ENCODE data around the gene SEPTIN12.
"Not testable (repeated sequence)": the region's sequence is repeated elsewhere in the genome, so short reads cannot be mapped to it uniquely, and the experiment has no call there.

Gene SEPTIN12

DNA sequence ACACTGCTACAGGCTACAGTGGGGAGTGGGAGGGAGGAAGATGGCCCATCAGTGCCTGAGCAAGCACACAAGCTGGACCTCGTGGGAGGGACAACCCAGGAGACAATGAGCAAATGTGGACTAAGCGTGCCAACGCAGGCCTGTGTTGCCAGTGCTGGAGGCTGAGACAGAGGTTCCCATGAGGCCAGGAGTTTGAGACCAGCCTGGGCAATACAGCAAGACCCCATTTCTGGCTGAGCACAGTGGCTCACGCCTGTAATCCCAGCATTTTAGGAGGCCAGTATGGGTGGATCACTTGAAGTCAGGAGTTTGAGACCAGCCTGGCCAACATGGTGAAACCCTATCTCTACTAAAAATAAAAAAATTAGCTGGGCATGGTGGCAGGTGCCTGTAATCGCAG lies 49.8 kb downstream of the SEPTIN12 start:
- DNase-seq; in situ Hi-C loops (cut with MboI; ENCODE audit: low pct_unique_long_range_greater_than_20kb, low sequenced_read_pairs): not testable (repeated sequence)

DNA sequence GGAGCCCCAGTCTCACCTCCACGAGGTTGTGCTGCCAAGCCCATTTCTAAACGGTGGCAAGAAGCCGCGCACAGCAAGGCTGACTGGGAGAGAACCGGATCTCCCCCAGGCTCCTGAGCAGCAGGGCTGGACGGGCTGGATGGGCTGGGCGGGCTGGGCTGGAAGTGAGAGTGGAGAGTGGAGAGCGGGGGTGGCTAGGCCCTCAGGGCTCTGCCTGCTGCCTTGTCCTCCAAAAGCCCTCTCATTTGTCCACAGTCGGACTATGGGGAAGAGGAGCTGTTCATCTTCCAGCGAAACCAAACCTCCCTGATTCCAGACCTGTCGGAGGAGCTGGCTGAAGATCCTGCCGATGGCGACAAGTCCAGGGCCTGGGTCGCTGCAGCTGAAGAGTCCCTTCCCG lies 50.6 kb downstream of the SEPTIN12 start:
- DNase-seq, result no peak
- in situ Hi-C loops (cut with MboI; ENCODE audit: low pct_unique_long_range_greater_than_20kb, low sequenced_read_pairs), result no loop called here

DNA sequence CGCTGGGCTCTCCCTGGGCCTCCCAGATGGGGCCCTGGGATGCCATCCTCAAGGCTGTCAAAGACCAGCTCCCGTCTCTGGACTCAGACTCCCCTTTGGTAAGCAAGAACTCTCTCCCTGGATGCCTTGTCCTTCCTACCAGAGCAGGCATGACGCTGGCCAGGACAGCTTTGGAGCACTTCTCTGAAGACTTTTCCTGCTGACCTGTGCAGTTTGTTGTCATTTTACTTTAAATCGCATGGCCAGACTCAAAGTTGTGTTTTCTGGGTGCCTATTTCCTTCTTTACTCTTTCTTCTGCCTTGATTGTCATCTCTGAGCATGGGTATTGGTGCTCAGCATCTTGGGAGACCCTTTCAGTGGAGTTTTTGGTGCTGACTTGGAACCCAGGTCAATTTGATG lies 51.6 kb downstream of the SEPTIN12 start:
- in situ Hi-C loops (cut with MboI; ENCODE audit: low pct_unique_long_range_greater_than_20kb, low sequenced_read_pairs), result no loop called here
- no peak for DNase-seq

DNA sequence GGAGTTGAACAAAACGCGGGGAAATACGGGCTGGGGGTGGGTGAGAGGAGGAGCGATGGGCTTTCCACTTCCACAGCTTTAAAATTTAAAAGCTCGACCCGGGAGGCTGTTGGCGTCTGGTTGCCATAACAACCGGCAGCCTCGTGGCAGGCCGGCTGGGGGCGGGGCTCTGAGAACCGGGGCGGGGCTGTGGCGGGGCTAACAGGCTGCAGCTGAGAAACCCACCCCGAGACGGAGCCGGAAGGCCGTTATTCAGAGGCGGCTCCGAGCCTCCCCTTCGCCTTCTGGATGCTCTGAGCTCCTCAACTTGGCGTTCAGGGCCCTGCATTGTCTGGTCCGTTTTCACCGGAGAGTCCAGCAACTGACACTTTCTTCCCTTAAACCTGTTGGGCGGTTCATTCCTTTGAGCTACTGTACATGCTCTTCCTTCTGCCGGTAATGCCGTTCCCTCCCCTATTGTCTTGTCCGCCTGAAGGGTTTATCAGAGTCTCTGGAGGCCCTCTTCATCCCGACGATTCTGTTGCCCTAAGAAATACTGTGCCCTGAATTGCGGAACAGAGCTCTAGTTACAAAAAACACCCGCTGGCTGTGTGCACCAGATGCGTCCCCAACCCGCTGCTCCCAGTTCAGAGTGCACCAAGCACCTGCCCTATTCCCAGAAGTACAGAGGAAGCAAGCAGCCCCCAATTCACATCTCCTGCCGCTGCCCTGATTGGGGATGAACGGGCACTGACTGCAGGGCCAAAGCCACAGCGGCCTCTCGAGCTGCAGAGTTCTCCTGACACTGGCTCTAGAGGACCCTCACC lies 53.2 kb downstream of the SEPTIN12 start:
- DNase-seq, result peak; percentile 78
- in situ Hi-C loops (cut with MboI; ENCODE audit: low pct_unique_long_range_greater_than_20kb, low sequenced_read_pairs), result no loop called here

DNA sequence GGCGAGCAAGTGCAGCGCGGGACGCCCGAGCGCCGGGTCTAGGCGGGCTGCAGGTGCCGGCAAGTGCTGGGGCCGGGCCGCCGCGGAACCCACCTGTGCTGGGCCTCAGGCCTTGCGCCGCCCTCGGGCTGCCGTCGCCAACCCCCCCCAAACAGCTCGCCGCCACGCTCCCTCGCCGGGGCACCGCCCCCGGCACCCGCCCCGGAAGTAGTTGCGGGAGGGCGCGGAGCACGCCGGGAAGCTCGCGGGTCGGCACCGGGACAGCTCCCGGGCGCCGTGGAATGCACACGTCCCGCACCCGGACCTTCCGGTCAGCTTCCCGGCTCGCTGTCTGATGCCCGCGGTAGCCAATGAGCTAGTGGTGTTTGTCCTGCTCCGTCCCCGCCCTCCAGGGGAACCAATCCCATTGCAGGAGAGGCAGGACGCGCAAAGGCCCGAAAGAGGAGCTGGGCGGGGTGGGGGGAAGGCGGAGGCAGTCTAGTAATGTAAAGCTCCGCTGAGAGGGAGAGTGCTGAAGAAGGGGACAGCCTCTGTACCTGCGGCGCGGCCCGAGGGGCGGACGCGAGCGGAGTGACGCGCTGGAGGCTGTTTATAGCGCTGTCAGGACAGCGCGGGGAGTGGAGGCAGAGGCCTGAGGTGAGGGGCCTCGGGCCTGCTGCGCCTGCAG lies 53.9 kb downstream of the SEPTIN12 start, which contains the start of the genes ANKS3 and DNAAF8:
Gene ANKS3, minus strand, starts transcription at position 209 of the 667 bp plus-strand sequence. CDS start 4,122 bp downstream, outside the sequence.
Gene DNAAF8, plus strand, starts transcription at position 475 of the 667 bp plus-strand sequence. CDS start 1,978 bp downstream, outside the sequence.
- in situ Hi-C loops (cut with MboI; ENCODE audit: low pct_unique_long_range_greater_than_20kb, low sequenced_read_pairs), result no loop called here
- peak; percentile 89 for DNase-seq

DNA sequence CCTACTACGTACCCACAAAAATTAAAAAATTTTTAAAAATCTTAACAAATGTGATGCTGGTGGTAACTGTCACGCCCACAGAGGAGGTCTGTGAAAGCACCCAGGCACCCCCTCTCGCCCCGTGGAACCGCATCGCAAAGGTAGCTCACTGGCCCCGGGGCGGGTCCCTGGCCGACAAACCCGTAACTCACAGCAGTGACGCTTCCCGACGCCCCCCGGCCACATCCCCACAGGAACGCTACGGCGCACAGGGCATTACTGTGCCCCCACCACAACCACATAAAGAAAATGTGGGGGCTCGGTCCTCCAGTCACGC lies 54.4 kb downstream of the SEPTIN12 start:
- no peak for DNase-seq
- in situ Hi-C loops (cut with MboI; ENCODE audit: low pct_unique_long_range_greater_than_20kb, low sequenced_read_pairs), result no loop called here

DNA sequence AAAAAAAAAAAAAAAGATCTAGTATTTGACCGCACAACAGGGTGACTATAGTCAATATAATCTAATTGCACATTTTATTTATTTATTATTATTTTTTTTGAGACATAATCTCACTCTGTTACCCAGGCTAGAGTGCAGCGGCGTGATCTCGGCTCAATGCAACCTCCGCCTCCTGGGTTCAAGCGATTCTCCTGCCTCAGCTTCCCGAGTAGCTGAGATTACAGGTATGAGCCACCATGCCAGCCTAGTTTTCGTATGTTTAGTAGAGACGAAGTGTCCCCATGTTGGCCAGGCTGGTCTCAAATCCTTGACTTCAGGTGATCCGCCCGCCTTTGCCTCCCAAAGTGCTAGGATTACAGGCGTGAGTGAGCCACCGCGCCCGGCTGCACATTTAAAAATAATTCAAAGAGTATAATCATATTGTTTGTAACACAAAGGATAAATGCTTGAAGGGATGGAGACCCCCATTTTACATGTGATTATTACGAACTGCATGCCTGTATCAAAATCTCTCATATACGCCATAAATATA lies 54.9 kb downstream of the SEPTIN12 start:
- DNase-seq, result no peak
- in situ Hi-C loops (cut with MboI; ENCODE audit: low pct_unique_long_range_greater_than_20kb, low sequenced_read_pairs), result no loop called here

DNA sequence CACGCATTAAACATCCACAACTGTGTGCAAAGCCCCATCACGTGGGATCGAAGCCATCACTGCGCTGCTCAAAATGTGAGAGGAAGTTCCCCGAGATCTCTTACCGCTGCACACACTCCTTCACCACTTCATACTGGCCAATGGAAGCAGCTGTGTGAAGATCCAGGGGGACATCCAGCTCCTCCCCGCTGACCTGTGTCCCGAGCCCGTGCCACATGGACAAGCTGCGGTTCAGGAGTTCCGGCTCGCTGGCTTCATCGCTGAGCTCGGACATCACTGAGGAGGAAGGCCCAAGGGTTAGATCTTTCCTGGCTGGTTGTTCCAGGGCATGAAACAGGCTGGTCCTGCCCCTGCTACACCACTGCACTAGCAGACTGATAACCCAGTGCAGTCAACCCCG lies 58.3 kb downstream of the SEPTIN12 start:
- no peak for DNase-seq
- in situ Hi-C loops (cut with MboI; ENCODE audit: low pct_unique_long_range_greater_than_20kb, low sequenced_read_pairs), result no loop called here

DNA sequence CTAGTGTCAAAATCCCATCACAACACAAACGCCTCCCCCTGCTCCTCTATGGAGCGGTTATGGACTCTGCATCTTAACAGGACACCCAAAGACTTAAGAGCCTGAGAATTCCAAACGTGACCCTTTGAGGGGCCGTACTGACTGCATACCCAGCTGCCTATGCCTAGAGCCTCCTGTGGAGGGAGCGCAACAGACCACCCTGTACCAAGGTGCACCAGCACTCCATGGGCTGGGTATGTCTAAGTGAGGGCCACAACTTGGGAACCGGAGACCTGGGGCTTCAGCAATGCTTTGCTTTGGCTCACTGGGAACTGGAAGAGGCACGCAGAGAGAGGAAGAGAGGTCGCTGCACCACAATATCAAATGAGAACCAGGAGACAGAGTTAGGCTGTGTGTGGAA lies 59.5 kb downstream of the SEPTIN12 start:
- in situ Hi-C loops (cut with MboI; ENCODE audit: low pct_unique_long_range_greater_than_20kb, low sequenced_read_pairs), result no loop called here
- DNase-seq, result no peak

Measured in KBM-7 (cell line).